COLO668 (cell line): Measurements from ENCODE around the gene GATB.

Source experiments
- DNase-seq: peaks from one replicate; lab custom pipeline; 2025; ENCODE audit not compliant: unreplicated experiment; lab: John Stamatoyannopoulos, UW

The GATB gene

DNA sequence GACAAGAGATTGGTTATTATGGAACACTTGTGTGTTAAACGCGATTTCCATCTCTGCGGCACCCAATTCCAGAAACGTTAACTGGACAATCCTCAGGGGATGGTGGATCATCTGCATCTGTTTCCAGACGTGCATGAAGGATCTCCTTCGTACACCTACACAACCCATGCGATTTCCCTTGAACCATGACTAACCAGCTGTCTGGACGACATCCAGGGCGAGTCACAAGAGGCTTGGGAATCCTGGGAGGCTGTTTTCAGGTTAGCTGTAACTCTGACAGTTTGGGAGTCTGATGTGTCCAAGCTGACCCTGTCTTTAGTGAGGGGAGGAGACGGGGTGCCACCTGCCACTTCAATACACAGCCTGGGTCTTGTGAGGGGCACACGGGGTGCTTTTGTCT is 84.5 kb downstream of the GATB start:
- no peak for DNase-seq

DNA sequence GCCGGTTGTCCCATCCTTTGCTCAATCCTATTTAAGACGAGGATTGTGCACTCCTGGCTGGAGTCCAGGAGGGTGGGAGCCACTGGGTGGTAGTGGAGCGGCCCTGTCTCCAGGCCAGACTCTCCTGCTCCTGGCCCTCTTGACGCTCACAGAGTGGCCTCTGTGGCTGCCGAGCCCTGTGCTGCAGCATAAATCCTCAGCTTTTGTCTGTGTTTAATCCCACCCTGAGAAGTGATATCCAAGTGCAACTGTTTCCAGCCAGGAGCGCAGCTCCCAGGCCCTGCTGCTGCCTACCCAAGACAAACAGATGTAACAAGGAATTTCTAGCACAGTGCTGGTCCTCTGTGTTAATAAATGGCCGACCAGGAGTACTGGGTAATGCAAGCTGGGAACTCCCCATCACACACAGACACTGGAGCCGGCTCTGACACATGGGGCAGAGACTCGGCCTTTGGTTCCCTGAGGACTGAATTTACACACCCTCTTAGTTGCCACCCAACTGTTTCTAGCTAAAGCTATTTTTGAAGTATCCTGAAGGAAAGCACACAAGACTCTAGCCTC is 85.3 kb downstream of the GATB start:
- no peak for DNase-seq

DNA sequence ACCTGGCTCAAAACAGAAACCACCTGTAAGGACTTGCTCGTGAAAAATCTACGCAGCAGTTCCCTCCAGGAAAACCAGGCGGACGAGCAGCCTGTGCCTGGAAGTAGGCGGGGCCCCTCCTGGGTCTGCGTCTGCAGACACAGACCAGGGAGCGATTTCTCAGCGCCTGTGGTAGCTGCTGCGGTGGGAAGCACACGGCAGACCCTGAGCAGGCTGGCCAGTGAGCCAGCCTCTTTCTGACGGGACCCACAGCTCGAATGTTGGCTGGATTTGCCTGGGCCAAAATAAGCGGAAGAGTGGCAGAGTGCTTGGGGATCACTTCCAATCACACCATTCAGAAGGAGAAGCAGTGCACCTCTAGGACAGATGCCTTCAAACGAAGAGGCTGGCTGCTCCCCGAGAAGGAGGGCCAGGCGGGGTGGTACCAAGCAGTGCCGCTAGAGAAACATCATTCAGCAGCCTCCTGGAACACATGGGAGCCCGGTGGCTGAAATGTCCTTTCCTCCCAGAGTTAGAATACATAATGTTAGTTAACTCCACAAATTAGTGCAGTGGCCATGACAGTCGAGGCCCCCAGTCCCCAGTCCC is 85.9 kb downstream of the GATB start:
- no peak for DNase-seq

DNA sequence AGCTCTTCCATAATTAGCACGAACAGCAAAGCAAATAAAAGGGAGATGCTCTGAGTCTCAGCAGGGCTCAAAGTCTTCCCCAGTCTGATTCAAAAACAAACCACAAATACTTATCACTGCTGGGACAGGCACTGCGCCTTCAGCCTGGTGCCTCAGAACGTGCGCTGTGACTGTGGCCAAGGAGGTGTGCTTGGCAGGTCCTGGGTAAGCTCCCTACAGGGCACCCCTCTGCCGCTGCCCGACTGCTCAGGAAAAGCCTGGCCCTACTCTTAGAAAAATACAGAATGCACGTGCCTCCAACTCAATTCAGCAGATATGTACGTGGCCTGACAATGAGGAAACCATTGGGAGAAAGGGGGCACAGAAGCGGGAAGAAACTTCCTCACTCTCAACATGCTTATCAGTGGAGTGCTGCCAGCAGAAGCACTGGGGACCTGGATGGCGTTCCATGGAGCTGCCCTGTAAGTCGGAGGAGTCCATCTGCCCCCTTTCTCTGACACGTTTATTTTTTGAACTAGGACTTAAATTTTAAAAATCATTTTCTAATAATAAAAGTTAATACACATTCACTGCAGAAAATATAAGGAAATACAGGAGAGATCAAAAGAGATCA is 86.8 kb downstream of the GATB start:
- no peak for DNase-seq

DNA sequence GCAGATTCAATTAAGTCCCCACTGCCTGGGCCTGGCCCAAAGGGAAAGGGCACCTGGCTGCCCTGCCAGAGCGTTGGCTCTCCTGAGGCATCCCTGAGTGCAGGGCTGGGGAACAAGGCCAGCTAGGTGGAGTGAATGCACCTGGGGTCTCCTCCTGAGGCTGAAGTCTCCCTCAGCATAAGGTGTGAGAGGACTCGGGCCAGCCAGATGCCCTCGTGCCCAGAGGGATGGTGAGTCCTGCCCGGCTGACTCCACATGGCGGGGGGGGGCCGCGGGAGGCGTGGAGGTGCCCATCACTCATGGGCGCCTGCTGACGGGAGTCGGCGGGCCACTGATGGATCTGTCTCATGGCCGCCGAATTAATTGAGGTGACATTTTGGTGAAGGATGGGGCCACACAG is 87.8 kb downstream of the GATB start:
- DNase-seq = no peak

DNA sequence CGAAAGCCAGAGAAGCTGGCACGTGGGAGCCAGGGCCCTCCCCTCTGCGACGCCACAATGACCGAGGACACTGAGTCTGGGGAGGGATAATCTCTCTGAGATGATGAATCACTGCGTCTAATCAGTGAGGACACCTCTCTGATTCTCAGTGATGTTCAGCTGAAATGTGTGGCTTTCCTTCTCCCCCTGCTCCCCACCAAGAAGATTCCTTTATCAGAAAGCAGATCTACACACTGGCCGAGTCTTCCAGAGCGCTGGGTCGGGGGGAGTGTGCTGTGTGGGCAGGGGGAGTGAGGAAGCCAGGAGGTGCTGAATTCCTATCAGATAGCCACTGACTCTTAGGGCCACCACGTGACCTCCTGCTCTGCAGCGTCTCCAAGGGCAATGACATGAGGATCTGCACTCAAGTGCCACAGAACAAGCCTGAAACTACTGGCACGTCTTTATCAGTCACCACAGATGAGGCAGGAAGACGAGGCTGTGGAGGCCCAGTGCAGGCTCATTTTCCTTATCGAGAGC is 89.2 kb downstream of the GATB start:
- no peak for DNase-seq

DNA sequence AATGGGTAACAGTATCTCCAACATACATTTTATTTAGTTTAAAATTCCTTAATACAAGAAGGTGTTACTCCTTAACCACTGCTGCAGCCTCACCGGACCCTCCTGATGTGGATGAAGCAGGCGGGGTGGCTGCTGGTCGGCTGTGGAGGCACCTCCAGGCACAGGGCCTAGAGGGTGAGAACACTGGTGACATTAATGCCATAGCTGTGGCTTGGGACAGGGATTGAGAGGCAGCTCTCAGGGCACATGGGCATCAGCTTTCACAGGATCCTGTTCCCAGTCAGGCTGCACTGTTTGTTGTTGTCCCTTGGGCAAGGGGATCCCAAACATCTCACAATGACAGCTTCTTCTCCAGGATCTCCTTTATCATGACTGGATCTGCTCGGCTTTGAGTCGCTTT is 90.0 kb downstream of the GATB start:
- no peak for DNase-seq

DNA sequence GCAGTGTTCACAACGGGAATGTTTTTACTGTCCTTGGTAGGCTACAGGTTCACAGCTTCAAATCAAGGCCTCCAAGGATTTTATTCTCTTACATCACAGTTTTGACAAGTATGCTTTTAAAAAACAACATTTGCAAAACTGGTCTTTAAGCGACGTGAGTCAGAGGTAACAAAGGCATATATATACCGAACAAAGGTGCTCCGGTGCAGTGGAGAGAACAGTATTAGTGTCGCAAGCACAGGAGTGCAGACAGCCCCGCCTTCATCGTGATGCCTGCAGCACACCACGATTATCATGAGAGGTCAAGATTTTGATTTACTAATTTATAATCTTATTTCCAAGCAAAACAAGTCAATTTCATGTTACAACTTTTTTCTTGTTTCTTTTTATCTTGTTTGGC is 90.8 kb downstream of the GATB start:
- DNase-seq = no peak

DNA sequence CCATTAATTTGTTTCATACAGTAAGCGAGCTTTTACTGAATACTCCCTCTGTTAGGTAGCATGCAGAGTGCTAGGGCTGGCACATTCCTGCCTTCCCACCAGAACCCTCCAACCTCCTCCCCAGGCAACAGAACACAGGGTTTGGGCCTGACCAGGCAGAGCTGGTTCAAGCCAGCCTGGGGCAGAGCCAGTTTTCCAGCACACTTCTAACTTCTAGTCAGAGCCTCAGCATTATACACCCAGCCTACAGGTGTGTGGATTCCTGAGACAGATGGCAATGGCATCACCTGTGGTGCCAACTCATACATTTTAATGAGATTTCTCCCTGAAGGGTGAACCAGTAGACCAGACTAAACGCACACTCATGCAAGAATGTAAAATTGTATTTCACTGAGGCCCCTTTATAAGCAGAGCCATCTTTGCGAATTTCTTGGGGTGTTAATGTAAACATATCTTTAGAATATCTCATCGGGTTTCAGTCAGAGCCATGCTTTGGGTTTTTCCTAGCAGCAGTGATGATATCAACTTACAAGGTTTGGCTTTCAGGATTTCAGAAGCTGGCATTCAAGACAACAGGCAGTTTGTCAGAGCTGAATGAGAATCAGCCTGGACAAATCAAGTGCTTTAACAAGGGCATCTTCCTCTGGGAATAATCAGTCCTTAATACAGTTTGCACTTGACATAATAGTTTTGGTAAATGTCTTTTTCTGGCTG is 92.0 kb downstream of the GATB start:
- no peak for DNase-seq

DNA sequence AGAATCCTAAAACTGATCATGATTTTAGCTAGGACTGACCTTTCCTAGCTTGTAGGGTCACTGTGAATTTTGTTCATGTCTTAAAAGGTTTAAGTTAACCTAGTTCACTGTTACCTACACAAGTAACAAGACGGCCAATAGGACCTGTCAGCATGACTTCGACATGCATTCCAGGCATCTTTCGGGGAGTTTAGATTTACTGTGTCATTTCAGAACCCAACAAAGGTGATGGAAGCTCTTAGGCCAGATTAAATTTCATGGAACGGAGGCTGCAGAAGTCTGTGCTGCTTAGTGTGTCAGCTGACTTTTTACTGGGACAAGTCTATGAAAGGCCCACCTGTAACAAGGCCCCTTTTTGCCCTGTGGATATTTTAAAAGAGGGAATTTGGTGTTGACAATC is 93.1 kb downstream of the GATB start:
- DNase-seq = no peak

DNA sequence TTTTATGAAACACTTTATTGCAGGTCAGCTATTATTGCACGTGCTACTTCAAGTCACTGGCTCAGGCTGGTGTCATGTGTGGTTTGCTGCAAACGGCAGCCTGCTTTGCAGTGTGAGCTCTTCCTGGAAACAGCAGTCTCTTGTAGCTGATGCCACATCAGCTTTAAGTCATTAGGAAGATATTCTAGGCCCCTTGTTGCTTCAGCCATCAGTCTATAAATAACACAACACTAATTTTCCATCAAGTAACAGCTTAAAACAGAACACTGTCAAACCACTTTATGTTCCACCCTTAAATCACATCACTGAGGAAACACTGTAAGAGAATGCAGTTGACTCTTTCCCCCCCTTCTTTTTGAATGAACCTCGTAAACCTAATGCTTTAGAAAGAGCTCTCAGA is 93.8 kb downstream of the GATB start:
- no peak for DNase-seq

DNA sequence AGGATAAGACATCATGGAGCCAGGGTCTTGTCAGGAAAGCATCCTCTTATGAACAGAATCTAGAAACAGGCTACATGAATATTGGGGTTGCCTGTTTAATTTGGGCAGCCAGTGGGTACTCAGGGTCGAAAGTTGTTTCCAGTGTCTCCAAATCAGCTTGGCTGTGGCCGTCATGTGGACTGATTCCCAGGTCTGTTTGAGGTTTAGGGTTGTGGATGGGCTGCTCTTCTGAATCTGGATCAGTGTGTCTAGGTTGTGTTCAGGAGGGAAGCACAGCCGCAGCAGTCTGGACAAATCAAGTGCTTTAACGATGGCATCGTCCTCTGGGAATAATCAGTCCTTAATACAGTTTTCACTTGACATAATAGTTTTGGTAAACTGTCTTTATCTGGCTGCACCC is 94.3 kb downstream of the GATB start:
- no peak for DNase-seq

DNA sequence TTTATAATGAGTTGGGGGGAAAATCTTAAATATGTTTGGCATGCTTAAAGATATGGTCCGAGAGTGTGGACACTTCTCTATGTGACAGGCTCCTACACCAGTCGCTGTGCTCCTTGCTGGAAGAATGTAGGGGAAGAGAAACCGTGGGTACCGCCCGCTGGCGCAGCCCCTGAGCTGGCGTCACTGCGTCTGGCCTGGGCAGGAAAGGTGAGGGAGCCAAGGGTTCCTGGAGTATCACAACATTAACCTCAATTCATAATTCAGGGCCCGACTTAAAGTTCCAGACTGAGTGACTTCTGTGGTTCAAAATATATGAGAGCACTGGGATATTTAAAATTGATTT is 95.1 kb downstream of the GATB start:
- no peak for DNase-seq

DNA sequence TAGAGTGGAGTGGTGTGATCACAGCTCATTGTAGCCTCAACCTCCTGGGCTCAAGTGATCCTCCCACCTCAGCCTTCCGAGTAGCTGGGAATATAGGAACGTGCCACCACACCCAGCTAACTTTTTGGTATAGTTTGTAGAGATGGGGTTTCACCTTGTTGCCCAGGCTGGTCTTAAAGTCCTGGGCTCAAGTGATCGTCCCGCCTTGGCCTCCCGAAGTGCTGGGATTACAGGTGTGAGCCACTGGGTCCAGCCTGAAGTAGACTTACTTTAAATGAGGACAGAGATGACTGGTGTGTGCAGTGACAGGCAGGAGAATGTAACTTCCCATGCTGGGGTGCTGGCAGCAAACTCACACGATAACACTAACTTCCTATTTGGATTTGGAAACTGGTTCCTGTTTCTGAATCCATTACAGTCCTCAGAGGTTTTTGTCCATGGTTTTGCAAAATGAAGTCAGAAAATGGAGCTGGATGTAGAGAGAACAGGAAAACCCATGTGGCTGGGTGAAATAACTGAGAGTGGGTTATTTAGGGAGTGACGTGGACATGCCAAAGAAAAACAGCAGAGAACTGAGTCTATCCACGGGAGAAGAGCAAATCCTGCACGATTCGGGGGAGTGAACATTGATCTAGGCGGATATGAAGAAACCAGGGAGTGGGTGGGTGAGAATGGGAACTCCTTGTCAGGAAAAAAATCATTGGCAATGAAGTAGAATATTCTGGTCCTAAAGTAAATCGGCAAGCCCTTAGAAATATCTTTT is 95.6 kb downstream of the GATB start:
- DNase-seq = no peak

DNA sequence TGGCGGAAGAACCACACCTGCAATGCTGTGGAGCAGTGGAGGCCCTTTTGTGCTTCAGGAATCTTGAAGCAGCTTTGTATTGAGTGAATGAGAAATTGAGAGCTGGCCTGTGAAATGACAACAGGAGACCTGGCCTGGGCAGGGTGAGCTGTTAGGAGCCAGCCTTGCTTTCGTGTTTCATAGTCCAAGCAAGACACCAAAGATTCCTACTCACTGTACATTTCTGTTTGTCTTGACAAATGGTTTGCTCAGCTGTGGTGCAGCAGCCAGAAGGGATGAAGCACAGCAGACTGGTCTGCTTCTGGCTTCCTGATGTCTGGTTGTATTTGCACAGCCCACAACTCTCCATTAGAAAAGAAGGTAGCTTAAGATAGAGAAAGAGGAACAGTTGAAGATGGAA is 96.5 kb downstream of the GATB start:
- DNase-seq = no peak

DNA sequence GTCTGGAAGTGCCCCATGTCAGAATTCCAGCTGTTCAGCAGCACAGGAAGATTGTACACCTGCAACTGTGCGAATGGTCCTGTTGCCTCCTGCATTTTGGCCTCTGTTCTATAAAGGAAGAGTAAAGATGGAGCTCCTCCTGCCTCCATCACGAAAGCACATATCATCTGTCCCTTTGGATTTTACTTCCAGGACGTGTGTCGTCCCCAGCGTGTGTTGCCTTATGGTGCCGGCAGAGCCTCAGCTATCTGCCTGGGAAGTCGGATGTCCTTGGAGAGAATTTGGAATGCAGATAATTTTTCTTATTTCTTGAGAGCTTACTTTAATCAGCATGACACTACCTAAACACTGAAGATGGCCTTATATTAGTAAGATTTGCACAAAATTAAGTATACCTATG is 97.7 kb downstream of the GATB start:
- DNase-seq = no peak

DNA sequence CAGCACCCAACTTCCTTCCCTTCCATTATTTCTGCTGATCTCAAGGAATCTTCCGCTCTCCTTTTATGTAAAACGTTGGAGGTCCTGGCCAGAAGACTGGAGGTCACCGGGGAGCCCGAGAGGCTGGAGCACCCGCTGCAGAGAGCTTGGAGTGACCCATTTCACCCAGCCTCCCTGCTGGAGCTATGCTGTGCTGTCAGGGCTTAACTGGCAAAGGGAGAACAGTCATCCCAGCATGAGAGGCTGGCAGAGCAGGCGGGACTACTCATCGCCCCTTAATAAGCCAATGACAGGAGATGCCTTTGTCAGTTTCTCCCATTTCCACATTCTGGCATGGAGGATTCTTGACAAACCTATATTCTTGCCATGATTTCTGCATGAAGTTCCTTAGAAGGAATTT is 98.9 kb downstream of the GATB start:
- DNase-seq = no peak

DNA sequence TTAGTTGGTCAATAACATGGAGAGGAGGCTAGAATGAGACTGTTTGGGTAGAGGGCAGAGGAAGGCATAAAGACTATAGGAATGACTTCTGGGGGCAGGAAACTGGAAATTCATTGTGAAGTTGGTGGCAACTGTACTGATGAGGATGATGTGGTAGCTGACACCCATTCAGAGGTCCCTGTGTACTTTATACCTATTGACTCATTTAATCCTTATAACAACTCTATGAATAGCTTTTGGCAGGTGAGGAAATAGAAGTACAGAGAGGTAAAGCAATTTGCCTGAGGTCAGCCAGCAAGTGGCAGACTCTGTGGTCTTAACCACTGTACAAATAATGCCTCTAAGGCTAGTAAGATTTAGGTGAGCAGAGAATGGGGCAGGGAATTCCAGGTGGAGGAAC is 100.1 kb downstream of the GATB start:
- no peak for DNase-seq

DNA sequence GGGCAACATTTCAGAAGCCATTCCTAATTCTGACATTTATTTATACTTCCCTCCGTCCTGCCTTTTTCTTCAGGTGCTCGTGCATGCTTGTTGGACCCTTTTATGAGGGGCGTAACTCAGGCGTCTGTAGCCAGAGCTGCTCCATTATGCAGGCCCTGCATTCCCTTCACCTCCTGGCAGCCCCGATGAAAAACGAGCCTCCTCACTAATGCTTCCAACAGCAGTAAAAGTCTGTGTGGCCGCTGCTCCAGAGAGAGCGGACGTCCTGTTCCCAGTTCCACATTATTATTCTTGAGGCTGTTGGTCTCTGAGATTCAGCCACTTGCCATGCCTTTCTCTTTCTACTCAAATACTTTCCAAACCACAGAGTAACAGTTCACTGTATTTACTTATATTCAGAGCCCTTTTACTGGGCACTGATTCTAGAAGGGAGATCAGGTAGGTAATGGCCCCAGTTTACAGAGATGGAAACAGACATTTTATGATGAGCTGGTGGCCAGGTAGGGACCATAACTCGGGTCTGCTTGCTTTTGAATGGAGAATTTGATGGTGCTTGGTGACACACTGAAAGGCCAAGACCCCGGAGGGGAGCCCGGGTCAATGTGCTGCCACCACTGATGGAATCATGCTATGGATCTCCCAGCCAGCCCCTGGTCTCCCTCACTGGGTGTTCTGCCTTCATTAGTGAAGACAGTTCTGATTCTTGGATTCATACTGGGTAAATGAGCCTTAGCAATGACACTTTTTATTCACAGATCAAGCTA is 101.0 kb downstream of the GATB start:
- no peak for DNase-seq

DNA sequence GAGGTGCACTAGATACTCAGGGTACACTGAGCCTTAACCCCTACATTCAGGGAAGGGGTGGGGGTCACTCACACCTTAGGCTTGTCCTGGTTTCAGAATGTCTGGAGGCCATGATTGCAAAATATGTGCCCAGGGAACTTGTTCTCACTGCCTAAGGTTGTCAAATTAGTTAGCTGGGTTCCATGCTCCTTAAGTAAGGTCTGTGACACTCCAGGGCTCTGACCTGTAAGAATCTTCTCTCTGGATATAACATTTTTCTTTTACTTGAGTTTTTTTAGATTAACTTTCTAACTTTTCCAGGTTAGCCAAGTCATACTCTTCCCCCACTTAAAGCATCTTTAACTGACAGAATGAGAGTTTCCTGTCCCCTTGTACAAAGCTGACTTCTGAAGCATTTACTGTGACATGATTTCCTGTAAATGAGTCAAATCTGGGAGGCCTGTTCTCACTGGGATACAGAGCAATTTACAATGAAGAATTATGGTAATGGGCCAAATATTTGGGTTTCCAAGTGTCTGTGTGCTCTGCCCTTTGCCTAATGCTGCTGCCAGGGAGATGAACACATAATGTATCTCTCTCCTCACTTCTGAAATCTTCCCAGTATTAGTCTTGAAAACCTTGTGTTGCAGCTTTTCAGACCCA is 101.7 kb downstream of the GATB start:
- no peak for DNase-seq
